Brain pericyte (primary cell): ENCODE data around the gene IL13RA1.
"Not testable (repeated sequence)": the region's sequence is repeated elsewhere in the genome, so short reads cannot be mapped to it uniquely, and the experiment has no call there.

Source experiments
- DNase-seq: peaks from one replicate; pipeline ENCODE4 v3.0.0-alpha.2; 2012; ENCODE audit warnings: low read depth, low spot score

Gene IL13RA1

GRCh38 chrX:118779581-118779980, 52.2 kb downstream of the IL13RA1 start:
- no peak for DNase-seq

GRCh38 chrX:118780509-118780908, 53.1 kb downstream of the IL13RA1 start:
- no peak for DNase-seq

GRCh38 chrX:118780911-118781310, 53.5 kb downstream of the IL13RA1 start:
- DNase-seq = no peak

- DNase-seq = no peak
Observed at GRCh38 chrX:118795528-118796280, 68.3 kb downstream of the IL13RA1 start.

GRCh38 chrX:118802857-118803256, 75.5 kb downstream of the IL13RA1 start:
- no peak for DNase-seq

- DNase-seq = no peak
Observed at GRCh38 chrX:118807151-118808017, 80.0 kb downstream of the IL13RA1 start.

- DNase-seq = not testable (repeated sequence)
Observed at GRCh38 chrX:118817257-118817656, 89.9 kb downstream of the IL13RA1 start.

GRCh38 chrX:118823263-118824172, 96.1 kb downstream of the IL13RA1 start, which contains the start of gene ZCCHC12:
TSS of gene ZCCHC12 (plus strand) at chrX:118823824. CDS start at chrX:118825245, 1,421 bp downstream.
- no peak for DNase-seq

GRCh38 chrX:118824173-118824730, 96.8 kb downstream of the IL13RA1 start:
- DNase-seq = no peak

GRCh38 chrX:118825227-118825626, 97.8 kb downstream of the IL13RA1 start:
- DNase-seq = no peak

- no peak for DNase-seq
Observed at GRCh38 chrX:118839334-118839958, 112.0 kb downstream of the IL13RA1 start.
